GM19328 (cell line): ENCODE measurements around the gene BAHCC1.
A peak's percentile ranks its signal among the peaks of the same experiment; 100 is the strongest.

Experiments
- ATAC-seq: cut with Tn5 transposase; IDR thresholded peaks from one replicate; pipeline ENCODE4 v1.9.1; 2021; ENCODE audit warnings: mild to moderate bottlenecking, moderate library complexity; ENCODE audit not compliant: unreplicated experiment

Gene BAHCC1

GRCh38 chr17:81511804-81512561 lies 116.7 kb downstream of the BAHCC1 start:
- no peak for ATAC-seq

GRCh38 chr17:81512562-81513371 lies 117.5 kb downstream of the BAHCC1 start, which contains the start of gene ACTG1:
Gene ACTG1 (minus strand): TSS chr17:81512799. CDS start chr17:81512354, 445 bp downstream.
- peak; percentile 41 for ATAC-seq

- no peak for ATAC-seq
Observed at GRCh38 chr17:81513372-81513752, 118.1 kb downstream of the BAHCC1 start.

- no peak for ATAC-seq
Observed at GRCh38 chr17:81513753-81514488, 118.7 kb downstream of the BAHCC1 start.

GRCh38 chr17:81514489-81514738 lies 119.2 kb downstream of the BAHCC1 start:
- no peak for ATAC-seq

- no peak for ATAC-seq
Observed at GRCh38 chr17:81514739-81515529, 119.7 kb downstream of the BAHCC1 start.

GRCh38 chr17:81515530-81516041 lies 120.3 kb downstream of the BAHCC1 start:
- no peak for ATAC-seq
